Activated CD4-positive, alpha-beta T cell treated with anti-CD3 and anti-CD28 coated beads, Interleukin-2, amount 50 U/mL, for 48 hours (primary cell): ENCODE measurements around the gene SHTN1.

Experiments
- DNase-seq, 2 experiments: peaks; one replicate each; pipeline ENCODE4 v3.0.0-alpha.2; 2020

Gene SHTN1, protein sequence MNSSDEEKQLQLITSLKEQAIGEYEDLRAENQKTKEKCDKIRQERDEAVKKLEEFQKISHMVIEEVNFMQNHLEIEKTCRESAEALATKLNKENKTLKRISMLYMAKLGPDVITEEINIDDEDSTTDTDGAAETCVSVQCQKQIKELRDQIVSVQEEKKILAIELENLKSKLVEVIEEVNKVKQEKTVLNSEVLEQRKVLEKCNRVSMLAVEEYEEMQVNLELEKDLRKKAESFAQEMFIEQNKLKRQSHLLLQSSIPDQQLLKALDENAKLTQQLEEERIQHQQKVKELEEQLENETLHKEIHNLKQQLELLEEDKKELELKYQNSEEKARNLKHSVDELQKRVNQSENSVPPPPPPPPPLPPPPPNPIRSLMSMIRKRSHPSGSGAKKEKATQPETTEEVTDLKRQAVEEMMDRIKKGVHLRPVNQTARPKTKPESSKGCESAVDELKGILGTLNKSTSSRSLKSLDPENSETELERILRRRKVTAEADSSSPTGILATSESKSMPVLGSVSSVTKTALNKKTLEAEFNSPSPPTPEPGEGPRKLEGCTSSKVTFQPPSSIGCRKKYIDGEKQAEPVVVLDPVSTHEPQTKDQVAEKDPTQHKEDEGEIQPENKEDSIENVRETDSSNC

DNA sequence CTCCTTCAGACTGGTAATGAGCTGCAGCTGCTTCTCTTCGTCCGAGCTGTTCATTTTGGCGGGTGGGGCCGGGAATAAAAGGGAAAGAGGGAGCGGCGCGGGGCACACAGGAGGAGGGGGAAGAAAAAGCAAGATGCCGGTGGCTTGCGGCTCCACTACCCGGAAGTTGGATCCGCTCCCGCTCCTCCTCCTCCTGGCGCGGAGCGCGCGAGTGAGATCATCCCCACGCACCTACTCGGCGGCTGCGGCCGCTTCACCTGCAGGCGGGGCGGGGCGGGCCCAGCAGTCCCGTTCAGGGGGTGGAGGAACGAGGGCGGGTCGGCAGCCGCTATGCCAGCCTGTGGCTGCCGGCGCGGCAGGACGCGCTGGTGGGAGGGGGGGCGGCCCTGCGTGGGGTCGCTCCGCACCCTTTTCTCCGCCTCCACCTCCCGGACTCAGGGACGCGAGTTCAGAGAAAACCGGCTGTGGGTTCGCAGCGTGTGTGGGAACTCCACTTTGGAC is at the start of gene SHTN1:
SHTN1 (minus strand) TSS at position 162 of the 501 bp plus-strand sequence; CDS start at position 54, 108 bp downstream.
- DNase-seq = peak; percentile 26 to 39

- DNase-seq = no peak
Measured at GRCh38 chr10:117053482-117053881, 48.5 kb upstream of the SHTN1 start.

GRCh38 chr10:117047947-117048346 is 43.0 kb upstream of the SHTN1 start:
- no peak for DNase-seq

GRCh38 chr10:117016266-117016665 is 11.3 kb upstream of the SHTN1 start:
- no peak for DNase-seq

- no peak for DNase-seq
Measured at GRCh38 chr10:117014835-117015234, 9.8 kb upstream of the SHTN1 start.

- DNase-seq = no peak
Measured at GRCh38 chr10:117007080-117007479, 2.1 kb upstream of the SHTN1 start.

GRCh38 chr10:117005527-117006055 is 604 bp upstream of the SHTN1 start:
- DNase-seq = no peak

DNA sequence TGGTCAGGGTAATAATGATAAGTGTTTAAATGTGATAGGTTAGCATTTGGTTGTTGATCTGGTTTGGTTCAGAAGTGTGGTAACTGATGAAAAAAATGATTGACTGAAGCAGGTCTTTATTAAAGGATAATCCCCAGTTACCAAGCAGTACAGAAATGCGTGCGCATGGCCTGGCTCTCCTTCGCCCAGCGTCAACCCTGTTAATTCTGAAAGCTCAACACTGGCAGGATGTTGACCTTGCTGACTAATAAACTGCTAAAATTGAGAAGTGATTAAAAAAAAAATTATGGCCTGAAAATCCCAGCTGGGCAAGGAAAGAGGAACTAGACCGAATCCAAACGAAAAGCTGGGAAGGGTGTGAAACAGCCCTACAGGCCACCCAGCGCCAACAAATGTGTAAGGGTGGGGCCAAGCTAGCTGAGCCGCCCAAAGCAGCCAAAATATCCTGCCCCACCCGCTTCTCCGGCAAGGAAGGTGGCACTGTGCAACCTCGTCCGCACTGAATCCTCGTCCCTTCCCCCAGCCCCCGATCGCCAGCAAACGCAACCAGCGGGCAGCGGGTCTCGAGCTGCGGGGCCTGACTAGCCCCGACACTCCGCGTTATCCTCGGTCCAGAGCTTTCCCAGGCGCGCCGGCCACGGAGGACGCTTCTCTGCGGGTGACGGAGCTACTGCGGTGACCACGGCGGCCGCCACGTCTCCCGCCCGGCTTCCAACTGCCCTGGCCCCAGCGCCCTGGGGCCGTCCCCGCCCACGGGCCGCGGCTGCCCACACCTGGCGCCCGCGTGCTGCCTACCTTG is 561 bp downstream of the SHTN1 start:
- peak in 1 of 2 experiments; percentile 1 for DNase-seq

- DNase-seq = no peak
Measured at GRCh38 chr10:117003336-117003735, 1.7 kb downstream of the SHTN1 start.

DNA sequence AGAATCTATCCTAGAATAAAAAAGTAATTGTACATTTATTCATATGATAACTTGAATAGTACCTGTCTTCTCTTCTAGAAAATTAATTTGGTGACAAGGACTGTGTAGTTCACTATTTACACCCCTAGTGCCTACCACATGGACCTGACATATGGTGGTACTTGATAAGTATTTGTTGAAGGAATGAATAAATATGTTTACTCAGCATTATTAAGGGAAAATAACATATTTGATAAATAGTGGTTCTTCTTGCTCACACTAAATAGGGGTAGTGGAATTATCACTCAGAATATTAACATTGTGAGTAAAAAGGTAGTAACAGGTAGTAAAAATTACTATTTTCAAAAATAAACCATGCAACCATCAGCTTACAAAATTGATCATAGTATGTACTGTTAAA is 2.8 kb downstream of the SHTN1 start:
- no peak for DNase-seq

DNA sequence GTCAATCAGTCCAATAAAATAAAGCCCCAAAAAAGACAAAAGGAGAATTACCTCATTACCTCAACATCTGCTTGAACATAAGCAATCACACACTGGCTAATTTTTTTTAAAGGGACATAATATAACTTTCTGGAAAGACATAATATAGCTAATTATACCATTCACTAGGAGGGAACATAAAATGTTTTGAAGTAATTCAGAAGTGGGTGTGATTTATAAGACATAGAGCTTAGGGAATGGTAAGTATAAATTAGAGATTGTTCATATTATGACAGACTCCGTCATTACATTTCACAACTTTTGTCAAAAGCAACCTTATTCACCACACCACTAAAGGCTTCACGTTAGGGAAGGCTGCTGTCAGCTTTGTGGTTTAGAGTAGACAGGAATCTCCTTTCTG is 3.8 kb downstream of the SHTN1 start:
- no peak for DNase-seq

DNA sequence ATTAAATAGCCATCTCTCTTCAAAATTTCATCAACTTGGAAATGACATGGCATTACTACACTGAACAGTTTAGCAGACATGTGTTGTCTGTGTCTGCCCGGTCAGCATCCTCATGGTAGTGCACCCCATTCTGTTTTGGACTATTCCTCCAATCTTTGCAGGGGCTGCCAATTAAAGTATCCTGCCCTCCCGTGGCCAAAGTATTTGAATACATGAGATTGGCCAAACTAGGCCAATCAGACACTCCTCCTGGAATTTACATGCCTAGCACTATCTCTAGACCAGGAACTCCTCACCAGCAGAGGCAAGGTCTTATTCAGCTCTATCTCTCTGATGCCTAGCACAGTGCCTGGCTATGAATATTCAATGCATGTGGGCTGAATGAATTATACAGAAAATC is 4.4 kb downstream of the SHTN1 start:
- DNase-seq = no peak

DNA sequence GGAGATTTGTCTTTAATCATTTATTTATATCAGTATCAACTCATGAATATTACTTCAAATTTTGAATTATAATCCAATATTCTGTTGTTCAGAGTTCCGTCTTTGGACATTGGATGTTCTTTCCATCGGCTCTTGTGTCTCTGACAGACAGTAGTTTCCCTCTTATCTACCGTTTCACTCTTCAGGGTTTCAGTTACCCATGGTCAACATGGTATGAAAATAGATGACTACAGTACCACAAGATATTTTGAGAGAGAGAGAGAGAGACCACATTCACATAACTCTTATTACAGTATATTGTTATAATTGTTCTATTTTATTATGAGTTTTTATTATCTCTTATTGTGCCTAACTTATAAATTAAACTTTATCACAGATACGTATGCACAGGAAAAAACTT is 6.8 kb downstream of the SHTN1 start:
- DNase-seq = no peak

- no peak for DNase-seq
Measured at GRCh38 chr10:116997015-116997414, 8.0 kb downstream of the SHTN1 start.

DNA sequence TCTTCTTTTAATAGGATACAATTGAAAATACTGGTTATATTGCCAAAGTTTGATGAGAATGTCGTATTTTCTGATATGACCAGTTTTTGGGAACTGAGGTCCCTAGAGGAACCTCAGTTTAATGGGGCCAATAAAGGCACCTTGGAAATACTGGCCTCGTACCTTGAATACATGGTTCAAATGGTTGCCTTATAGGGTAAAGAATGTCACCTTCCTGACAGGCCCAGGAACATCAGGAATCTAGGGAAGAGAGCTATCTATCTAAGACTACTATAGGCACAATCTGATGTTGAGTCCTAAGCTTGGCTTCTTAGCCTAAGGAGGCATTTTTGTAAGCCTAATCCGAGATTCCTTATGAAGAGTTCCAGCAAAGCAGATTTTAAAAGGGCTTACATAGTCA is 9.3 kb downstream of the SHTN1 start:
- DNase-seq = no peak

DNA sequence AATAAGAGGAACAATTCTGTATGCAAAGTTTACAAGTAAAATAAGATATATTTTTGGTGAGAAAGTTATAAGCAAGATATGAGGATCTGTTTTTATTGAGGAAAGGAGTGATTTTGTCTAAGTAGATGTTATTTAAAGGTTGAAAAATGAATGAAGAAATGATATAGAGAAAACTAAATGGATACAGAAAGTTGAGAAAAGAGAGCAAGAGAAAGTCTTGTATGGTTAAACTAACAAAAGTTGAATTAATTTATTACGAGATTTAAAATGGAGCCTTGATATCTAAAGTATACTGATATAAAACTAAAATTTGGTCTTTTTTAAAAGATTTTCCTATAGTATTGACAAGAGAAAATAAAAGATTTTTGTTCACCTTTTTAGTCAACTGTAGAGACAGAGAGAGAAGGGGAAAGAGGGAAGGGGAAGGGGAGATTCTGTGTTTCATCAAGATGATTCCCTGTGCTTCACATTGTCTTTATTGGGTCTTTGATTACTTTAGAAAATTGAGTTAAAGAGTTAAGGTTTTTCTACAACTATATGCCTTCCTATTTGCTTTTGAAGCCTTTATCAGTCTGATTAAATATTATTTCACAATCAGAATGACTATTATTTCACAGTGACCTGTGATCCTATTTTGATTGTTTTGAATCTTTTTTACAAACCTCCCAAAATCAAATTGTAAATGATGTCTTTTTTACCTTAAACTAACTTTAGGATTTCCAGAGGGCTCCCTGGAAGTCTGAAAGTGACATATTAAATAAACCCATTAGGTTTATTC is 10.7 kb downstream of the SHTN1 start:
- DNase-seq = no peak

DNA sequence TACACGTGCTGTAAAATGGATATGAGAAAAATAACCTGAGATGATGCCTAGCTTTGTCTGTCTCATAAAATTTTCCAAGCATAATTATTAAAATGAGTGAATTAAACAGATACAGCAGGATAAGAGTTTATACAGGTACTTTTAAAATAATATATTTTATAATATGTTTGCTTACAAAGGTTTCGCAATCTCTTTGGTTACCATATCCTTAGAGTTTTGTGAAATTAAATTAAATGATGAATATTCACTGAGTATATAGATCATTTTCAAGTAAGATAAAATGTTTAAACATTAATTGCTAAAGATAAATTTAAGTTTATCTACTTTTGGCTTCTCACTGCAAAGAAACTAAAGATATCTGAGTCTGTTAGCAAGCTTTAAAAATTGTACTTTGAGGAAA is 11.4 kb downstream of the SHTN1 start:
- DNase-seq = no peak

- no peak for DNase-seq
Measured at GRCh38 chr10:116992183-116992582, 12.8 kb downstream of the SHTN1 start.

- DNase-seq = no peak
Measured at GRCh38 chr10:116990276-116990800, 14.6 kb downstream of the SHTN1 start.

GRCh38 chr10:116989439-116989838 is 15.5 kb downstream of the SHTN1 start:
- no peak for DNase-seq

DNA sequence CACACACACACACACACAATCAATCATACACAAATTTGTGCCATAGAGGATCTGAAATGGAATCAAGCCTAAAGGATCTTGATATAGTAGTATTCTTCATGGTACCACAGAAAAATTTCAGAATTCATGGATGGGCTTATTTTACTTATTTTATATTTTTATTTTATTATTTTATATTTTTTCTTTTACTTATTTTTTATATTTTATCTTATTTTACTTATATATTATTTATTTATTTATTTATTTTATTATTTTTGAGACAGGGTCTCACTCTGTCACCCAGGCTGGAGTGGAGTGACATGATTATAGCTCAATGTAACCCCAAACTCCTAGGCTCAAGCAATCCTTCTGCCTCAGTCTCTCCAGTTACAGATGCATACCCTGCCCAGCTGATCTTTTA is 16.7 kb downstream of the SHTN1 start:
- DNase-seq = no peak

- DNase-seq = no peak
Measured at GRCh38 chr10:116985611-116986010, 19.4 kb downstream of the SHTN1 start.
